ENCODE data around the gene MYH10.

Gene MYH10

DNA sequence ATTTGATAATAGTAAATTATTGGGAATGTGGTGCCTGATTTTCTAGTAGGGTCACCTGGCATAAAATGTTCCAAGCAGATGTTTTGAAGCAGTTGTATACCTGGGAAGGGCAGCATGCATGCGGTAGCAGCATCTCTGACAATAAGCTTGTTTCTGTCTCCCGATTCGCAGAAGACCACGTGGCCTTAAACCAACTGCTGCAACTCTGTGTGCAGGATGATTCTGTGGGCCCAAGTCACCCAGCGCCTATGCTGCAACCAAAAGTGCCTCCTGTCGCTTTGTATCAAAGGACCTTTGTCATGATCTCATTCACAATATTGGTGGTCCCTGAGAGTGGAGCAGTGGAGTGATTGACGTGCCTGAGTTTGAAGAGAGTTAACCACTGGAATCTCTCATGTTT lies 186.8 kb downstream of the MYH10 start:
- peak in 11 of 42 donors; percentile 14 to 63 (median 33) for DNase-seq

GRCh38 chr17:8442310-8442709 lies 188.2 kb downstream of the MYH10 start:
- intact Hi-C loops (cut with DNase I), result no loop called here
- no peak for DNase-seq

More for the DNA sequence above, 186.8 kb downstream of the MYH10 start:
- intact Hi-C loops (cut with DNase I), result no loop called here

DNA sequence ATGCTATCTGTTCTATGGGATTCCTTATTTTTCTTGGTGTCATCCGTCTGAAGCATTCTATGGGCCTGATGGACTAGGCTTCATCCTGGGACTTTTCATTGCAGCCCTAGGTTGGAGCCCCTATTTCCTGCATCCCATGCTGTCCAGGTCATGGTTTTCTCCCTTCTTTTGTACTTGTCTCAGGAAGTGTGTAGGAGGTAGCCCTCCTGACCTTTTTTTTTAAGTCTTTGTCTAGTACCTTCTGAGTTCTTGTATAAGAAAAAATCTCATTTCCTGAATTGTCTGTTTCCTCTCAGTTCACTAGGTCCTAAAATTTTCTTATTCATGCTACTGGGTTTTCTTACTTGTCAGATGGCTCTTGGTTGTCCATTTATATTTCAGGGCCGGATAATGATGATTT lies 188.8 kb downstream of the MYH10 start:
- intact Hi-C loops (cut with DNase I), result no loop called here
- no peak for DNase-seq

DNA sequence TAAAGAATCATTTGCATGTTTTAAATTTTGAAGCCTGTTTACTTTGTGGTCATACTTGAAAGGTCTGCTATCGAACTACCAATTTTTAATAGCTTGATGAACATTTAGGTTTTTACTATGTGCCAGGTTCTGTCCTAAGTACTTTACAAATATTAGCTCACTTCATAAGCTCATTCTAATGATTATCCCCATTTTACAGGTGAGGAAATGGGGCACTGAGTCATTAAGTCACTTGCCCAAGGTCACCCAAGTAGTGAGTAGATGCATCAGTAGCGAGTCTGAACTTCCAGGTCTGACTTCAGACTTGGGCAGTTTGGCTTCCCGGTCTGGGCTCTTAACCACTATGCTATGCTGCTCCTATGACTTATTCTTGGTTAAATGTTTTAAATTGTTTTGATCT lies 190.8 kb downstream of the MYH10 start:
- DNase-seq, result no peak
- intact Hi-C loops (cut with DNase I), result loop anchor here (5.0 kb wide), 2 partner anchors 38 to 193 kb away; partner anchors contain the start of gene MYH10

GRCh38 chr17:8438441-8438840 lies 192.1 kb downstream of the MYH10 start:
- intact Hi-C loops (cut with DNase I), result loop anchor here (5.0 kb wide), 2 partner anchors 39 to 194 kb away; partner anchors contain the start of gene MYH10
- no peak for DNase-seq

DNA sequence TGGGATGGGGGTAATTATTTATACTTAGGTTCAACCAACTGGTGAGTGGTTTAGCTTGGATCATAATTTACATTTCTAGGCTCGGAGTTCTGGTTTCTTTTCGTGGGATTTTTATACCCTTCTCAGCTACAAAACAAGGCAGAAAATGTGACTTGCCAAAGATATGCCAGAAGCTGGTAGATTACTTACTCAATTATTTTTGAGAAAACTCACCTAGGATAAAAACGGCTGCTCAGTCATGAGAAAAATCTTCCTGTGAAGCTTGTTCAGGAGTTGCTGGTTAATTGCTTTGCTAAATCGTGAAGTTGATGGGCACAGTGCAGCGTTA lies 193.7 kb downstream of the MYH10 start:
- intact Hi-C loops (cut with DNase I), result loop anchor here (5.0 kb wide), 2 partner anchors 40 to 195 kb away; partner anchors contain the start of gene MYH10
- DNase-seq, result no peak

DNA sequence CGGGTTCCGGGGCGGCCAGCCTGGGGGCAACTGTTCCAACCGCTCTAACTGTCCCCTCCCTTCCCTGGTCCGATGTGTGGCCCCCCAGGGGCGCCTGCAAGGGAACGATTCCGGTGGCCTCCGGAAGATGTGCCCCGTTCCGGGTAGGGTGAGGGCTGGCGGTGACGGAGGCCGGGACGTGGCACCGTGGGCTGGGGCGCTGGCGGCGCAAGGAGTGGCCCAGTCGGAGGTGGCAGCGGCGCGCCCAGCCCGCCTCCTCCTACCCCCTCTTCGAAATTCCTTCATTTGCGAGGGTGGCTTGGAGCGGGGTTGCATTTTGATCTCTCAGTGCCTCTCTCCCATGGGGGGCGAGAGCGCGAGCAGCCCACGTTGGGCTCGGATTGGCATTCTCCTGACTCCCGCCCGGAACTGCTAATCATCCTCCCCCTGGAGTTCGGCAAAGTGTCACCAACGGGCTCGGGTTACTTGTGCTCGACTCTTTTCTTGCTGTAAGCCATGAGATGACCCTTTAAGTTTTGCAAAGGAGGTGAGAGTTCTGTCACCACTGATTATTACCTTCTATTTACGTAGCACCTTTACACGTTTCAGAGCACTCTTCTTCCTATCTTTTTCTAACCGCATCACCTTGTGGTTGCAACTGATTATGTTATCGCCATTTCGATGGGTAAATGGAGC lies 194.2 kb downstream of the MYH10 start:
- peak; percentile 15 to 84 (median 60) for DNase-seq
- intact Hi-C loops (cut with DNase I), result loop anchor here (5.0 kb wide), 2 partner anchors 41 to 196 kb away; partner anchors contain the start of gene MYH10

DNA sequence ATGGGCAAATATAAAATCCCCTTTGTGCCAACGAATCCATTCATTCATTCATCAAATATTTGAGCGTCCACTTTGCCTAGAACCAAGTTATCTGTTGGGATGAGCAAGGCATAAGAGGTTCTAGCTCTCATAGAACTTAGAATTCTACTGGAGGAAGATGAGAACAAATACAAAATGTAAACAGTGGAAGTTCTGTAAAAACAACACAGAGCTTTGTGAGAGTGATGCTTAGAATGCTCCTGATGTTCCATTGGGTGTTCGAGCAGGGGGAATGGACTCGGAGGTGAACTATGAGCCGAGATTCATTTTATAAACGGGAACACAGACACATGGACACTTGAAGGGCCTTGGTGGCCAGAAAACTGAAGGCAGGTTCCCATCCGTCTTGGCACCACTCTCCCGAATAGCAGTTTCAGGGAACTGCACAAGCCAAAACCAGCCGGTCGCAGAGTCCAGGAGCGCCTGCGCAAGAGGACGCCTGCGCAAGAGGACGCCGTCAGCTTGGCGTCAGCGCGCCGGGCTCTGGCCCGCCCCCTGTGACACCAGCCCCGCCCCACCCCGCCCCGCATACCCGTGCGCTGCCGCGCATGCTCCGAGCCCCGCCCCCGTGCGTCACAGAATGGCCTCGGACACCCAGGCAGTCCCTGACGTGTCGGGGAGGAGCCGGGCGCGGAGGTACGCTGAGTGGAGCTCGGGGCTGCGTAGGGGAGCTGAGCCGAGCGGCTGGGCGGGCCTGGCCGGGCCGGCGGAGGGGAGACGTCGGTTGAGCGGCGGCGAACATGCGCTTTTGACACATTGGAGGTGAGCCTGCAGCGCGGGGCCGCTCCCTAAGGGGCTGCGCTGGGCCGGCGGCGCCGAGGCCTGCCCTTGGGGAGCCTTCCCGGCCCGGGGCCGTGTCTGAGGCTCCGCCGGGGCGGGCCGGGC lies 195.0 kb downstream of the MYH10 start, which contains the start of gene NDEL1:
TSS of gene NDEL1 (plus strand) at position 640 of the 924 bp plus-strand sequence. CDS start 8,388 bp downstream, outside the sequence.
- peak; percentile 95 to 100 (median 99) for DNase-seq
- intact Hi-C loops (cut with DNase I), result loop anchor here (5.0 kb wide), 2 partner anchors 42 to 197 kb away; partner anchors contain the start of gene MYH10

GRCh38 chr17:8430966-8431365 lies 199.6 kb downstream of the MYH10 start:
- intact Hi-C loops (cut with DNase I), result no loop called here
- DNase-seq, result peak in 9 of 42 donors; percentile 9 to 58 (median 34)

- no peak for DNase-seq
- intact Hi-C loops (cut with DNase I), result no loop called here
Observed at GRCh38 chr17:8426802-8427201, 203.7 kb downstream of the MYH10 start.

GRCh38 chr17:8426094-8426720 lies 204.3 kb downstream of the MYH10 start:
- intact Hi-C loops (cut with DNase I), result no loop called here

More at GRCh38 chr17:8426094-8426720, 204.3 kb downstream of the MYH10 start:
- DNase-seq, result no peak

Data from head of caudate nucleus (tissue), 42 donors.